Stimulated activated CD4-positive, alpha-beta T cell treated with anti-CD3 and anti-CD28 coated beads, Interleukin-1b, Interleukin-23, amount 100 ng/mL, for 4 hours (primary cell): ENCODE data around the gene SMPX.

Source experiments
- DNase-seq, 2 donors: peaks; one replicate each; pipeline ENCODE4 v3.0.0-alpha.2; 2020; ENCODE audit warnings: low read depth in 2 of 2

The SMPX gene

DNA sequence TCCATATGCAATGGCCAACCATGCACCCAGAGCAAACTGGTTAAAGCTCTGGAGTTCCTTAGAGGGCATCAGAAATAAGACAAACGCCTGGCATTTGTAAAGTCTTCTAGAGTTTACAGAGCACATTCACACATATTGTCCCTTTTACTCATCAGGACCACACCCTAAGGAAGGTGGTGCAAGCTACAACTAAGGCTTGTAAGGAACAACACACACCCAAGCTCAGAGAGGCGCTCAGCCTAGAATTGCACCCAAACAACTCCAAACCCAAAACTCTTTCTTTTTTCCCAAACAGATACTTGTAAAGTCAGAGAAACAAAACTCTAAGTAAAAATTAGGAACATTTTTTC, 46.1 kb downstream of the SMPX start:
- DNase-seq, result no peak

DNA sequence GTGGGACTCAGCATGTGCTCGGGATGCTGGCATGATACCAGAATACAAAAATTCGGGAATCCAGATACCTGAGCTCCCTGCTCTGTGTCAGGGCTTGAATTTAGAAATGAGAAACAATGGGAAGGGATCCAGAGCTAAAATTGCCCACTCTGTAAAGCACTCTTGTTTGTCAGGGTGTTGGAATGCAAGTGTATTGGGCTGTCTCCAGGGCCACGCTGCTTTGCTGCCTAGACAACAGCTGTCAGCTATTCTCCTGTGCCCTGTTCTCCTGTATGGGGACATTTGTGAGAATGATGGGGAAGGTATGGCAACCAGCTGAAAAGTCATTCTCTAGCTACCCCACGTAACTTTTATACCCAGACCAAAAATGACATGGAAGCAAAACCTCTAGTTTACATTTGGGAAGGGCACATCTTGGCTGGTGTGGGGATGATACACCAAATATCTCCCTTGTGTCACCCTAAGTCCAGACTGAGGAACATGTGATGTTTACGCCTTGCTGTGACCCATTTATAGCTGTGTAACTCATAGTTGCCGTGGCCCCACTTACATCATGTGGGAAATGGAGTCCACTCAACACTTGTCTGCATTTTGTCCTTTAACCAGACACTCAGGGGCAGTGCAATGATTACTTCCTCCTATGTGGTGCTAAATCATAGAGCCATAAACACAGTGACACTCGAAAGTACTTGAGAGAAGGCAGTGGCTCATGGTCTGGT, 46.6 kb downstream of the SMPX start:
- DNase-seq, result no peak

DNA sequence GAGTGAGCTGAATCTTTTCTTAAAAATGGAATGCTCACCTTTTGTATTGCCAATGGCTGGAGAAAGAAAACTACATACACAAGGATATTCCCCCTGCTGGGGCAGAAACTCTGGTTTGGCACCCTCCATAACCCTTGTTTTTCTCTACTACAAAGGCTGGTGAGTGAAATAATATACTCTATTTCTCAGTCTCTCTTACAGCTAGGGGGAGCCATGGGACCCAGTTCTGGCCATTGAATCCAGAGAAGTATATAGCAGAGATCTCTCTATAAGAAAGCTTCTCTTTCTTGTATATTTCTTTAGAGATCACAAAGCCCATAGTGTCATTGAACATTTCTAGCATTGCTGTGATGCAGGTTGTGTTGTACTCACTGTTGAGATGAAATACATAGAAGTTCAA, 49.8 kb downstream of the SMPX start:
- DNase-seq, result no peak

DNA sequence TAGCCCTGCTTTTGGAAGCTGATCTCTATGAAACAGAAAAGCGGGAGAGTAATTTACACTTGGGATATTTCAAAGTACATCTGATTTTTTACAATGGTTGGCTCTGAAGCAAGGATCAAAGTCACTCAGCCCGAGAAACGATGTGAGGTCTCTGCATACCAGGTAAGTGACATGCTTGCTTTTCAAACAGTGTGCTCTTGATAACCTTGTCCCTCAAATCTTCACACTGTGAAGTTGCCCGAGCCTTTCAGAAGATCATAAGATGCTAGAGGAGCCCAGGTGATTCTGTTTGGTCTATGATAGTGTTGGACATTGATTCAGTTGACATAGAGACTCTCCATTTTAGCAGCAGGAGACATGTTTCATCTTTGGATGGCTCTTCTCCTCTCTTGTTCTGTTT, 52.7 kb downstream of the SMPX start:
- no peak for DNase-seq

DNA sequence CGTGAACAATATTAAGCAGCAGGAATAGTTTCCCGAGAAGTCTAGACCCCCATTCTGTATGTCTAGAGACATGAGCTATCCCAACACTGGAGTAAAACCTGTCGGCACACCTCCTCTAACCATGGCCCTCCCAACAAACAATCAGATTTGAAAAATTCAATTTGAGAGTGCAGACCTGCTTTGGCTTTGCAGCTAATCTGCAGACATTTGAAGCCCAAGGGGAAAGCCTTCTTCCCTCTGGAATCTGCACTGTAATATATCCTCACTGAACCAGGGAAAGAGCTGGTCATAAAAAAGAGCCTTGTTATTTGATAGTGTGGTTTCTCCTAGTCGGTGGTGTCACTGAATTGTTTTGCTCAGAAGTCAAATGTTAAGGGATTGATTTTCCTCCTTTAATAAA, 55.2 kb downstream of the SMPX start:
- DNase-seq, result no peak

DNA sequence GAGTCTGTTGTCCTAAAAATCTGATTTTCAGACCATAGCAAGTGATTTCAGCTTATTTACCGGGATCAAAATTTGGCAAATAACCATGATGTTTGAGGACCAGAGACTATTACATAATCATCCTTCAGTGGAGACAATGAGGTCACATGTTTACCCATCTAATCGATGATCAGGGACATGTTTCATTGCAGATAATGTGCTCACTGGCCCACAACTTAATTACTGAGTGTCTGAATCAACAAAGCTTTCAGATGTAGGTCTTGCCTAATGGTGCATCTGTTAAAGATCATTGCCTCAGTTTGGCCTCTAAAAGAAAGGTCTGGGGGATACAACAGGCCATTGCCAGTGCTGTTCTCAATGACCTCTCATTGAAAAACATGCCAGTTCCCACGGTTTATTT, 56.9 kb downstream of the SMPX start:
- no peak for DNase-seq

DNA sequence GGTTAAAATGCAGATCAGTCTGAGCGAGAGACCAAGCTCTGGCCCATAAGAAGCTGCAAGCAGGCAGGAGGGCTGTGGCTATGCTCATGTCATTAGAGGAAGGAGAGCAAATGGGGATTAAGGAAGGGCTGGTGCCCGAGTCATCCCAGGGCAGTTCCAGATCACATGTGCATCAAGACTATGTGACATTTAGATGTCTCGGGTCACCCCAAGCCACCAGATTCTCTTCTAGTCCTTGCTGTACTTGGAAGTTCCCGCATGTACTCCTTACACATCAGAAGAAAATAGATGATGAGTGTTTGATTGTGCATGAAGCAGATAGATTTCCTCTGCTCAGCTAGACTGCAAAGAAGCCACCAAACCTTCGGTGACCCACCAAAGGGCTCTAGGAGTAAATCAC, 57.6 kb downstream of the SMPX start:
- no peak for DNase-seq

DNA sequence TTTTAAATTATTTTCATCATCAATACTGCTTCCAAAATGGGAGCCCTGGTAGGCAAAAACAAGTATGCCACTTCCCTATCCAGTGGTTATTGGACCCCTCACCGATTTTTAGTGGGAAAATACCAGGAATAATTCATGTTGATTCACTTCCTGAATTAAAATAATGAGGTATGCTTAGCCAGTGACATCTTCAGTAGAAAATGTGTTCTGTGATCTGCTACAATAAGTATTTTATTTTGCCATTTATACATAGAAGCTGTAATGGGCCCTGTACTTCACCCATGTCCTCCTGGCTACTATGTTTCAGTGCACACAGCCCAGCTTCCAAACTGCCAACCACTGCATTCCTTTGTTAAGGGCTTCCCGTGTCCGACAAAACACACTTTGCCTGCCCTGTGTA, 58.8 kb downstream of the SMPX start:
- DNase-seq, result no peak

DNA sequence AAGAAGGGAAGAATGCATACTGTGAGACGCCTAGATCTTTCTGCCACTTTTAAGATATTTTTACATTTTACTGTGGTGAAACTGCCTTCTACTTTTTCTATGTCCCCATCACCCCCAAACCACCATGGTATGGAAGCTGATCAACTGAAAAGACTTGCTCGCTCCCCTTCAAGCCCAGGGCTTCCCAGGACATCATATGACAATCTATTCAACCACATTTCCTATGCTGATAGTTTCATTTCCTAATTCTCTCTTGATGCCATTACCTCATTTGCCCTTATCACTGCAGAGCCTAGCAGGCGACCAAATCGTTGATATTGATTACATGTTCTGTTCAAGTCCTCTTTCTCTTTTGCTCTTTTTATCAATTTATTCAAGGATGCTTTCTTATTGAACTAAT, 59.6 kb downstream of the SMPX start:
- no peak for DNase-seq

DNA sequence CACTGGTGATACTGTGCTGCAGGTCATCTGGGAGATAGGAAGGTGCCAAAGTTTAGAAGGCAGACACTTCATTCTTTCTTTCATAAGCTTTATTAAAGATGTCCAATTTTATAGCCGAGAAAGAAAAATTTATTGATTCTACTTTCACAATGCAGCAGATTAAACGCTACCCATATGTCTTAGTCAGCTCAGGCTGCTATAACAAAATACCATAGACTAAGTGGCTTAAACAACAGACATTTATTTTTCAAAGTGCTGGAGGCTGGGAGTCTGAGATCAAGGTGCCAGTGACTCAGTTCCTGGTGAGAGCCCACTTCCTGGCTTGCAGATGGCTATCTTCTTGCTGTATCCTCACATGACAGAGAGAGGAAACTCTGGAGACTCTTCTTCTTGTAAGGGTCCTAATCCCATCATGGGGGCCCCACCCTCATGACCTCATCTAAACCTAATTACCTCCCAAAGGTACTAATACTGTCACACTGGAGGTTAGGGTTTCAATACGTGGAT, 66.4 kb downstream of the SMPX start:
- DNase-seq, result no peak

DNA sequence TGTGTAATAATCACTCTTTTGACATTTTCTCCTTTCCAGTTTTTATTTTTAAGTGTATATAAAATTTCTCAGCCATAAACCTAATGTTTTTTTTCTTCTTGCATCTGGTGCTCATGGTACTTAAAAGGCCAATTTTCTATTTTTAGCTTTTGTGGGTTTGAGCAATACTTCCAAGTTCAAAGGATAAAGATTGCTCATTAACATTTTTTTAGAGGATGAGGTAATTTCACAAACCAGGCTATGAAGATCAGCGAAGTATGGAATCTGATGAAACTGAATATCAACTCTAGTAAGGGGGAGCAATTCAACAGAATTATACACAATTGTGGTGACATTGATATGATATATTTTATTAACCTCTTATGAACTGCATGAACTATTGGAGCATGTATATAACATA, 74.0 kb downstream of the SMPX start:
- DNase-seq, result no peak

DNA sequence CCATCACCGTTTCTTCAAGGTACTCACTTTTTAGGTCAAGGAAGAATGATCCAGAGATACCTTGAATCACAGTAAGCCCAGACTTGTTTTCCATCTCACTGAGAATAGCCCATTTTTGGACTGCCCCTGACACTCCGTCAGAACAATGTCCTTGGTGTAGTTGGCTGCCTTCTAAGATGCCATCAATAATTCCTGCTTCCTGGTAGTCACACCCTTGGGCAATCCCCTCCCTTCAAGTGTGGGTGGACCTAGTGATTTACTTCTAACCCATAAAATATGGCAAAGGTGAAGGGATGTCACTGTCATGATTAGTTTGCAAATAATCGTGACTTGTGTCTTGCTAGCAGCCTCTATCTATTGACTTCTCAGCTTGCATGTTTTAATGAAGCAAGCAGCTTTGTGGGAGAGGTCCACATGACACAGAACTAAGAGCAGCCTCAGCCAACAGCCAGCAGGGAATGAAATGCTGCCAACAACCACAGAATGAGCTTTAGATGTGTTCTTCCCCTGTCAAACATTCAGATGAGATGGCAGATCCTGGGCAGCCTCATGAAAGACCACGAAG, 79.8 kb downstream of the SMPX start:
- DNase-seq, result no peak

DNA sequence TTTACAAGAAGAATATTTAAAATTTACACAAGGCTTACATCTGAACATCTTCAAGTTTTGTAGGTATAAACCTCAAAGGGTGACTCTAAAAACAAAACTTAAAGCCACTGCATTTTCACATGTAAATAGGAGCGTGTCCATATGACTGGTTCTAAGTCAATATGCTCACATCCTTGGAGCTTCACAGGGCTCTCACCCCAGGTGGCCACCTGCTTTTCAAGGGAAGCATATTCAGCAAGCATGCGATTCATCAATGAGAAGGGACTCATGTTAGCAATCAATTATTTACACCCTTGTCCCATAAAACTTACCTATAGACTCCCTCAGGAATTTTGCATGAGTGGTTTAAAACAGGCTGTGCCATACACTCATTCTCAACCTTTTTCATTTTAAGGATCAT, 82.0 kb downstream of the SMPX start:
- DNase-seq, result no peak

DNA sequence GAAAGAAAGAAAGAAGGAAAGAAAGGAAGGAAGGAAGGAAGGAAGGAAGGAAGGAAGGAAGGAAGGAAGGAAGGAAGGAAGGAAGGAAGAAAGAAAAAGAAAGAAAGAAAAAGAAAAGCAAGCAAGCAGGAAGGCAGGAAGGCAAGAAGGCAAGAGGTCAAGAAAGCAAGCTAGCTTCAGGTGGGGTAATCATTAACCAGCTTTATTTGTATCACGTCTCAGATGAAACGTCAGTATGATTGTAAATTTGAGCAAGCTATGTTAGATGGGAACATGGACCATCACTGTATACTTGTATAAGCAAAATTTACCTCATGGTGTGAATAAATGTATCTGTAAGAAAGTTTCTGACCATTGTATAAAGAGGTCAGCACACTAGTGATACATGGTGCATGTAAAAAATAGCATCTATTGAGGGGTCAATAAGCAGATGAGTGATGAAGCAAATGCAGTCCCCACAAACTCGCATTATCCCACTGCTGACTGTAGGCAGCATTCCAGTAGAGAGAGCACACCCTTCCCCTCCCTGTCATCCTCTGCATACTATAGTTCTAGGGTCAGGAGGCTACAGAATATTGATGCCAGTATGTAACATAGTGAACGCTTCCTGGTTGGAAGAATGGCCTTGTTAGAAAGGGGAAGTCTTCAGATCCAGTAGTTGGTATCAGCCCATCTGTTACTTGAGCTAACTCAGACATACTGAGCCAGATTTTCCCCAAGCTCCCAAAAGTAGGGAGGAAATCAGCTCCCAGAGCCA, 83.3 kb downstream of the SMPX start:
- DNase-seq, result no peak

DNA sequence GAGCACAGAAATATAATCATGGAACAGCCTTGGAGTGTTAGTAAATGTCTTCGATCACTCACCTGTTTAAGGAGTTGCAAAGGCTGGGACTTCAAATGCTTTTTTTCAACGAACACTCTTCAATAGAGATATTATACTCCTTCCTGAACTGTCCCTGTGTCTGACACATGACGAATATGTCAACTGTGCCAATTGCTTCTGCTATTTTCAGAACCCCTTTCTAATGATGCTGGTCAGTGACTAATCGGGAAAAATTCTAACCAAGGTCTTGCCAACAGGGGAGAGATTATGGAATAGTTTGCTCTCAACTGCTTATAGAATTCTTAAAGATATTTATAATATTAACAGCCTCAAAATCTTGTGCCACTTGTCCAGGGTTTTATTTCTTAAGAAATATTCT, 91.2 kb downstream of the SMPX start:
- no peak for DNase-seq

DNA sequence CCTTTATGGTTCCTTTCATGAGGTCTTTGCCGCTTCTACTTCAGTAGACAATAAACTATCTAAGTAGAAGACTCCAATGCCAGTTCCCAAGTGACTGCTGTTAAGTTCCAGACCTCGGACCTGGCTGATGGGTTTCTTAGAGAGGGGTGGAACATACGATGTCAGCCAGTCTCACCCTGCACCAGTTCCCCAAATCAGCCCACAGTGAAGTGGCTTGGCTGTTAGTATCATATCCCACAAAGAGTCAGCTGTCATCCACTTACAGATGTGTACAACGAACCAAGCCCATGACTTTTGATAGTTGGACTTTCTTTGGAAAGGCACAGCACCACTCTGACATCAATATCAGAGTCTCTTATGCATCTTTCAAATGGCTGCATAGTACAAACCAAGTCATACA, 91.7 kb downstream of the SMPX start:
- DNase-seq, result no peak

DNA sequence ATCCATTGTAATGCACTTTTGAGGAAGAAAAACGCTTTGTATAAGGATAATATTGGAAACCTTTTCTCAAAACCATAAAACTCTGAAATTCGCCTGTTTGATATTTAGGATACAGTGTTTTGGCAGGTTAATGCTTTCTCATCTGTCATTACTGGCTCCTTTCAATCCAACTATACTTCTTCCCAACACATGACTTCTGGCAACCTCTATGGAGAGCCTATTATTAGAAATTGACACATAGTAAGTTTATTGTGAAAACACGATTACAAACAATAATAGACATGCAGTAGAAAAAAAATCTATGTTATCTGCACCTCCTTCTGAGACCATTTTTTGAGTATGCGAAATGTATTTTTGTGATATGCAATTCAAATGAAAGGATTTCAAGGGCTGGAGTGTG, 95.2 kb downstream of the SMPX start:
- no peak for DNase-seq

DNA sequence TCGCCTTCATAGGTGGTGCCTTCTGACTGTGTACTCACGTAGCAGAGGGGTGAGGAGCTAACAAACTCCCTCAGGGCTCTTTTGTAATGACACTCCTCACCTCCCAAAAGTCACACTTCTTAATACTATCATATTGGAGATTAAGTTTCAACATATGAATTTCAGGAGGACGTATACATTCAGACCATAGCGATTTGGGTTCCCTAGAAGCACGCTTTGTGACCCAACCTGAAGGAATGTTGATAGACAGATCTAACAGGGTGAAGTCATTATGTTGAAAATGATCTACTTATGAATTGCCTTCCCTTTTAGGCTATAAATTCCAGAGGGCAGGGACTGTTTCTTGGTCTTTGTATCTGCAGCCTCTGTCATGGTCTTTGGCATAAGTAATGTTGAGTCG, 96.6 kb downstream of the SMPX start:
- DNase-seq, result no peak

DNA sequence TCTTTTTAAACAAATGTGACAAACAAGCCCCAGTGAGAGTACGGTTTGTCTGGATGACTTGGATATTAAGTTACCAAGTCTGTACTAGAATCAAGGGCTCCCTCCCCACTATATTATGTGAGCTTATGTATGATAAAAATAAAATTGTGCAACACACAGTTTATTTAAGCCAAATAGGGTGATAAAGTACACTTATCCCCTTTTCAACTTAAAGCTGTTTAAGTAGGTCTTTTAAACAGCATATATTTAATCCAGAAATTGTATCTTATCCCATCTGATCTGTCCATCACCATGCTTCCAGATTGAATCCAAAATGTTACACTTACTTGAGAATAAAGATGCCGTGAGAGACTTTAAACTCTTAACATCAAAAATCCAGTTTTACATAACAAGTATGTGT, 97.8 kb downstream of the SMPX start:
- no peak for DNase-seq

DNA sequence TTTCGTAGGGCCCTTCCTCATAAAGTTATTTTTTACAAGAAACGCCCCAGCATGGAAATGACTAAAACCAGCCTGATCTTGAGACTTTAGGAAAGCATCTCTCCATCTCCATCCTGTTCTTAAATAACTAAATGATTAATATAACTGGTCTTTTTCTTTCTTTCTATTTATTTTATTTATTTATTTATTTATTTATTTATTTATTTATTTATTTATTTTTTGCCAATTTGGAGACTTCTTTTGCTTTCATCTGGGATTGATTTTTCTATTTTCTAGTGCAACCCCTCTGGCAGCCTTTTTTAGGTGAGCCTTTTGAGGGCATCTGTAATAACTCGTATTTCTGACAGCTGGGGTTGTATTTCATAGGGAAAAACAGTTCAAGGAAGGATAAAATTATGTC, 98.6 kb downstream of the SMPX start:
- no peak for DNase-seq

DNA sequence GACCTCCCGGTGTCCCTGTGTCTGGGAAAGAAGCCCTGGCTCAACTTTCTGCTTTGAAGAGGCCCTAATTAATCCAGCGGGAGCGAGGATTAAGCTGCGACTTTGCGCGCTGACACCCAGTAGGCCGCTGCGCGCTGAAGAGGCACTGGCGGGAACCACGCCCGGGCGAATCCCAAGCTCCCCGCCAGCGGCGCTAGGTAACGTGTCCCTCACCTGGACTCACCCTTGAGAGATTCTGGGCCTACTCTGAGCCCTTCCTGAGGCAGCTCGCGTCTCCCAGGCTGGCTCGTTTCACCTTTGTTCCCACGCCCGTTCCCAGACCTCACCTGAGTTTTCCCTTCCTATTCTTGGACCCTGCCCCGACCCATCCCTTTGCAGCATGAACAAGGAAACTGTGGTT, 99.2 kb downstream of the SMPX start:
- DNase-seq, result no peak

DNA sequence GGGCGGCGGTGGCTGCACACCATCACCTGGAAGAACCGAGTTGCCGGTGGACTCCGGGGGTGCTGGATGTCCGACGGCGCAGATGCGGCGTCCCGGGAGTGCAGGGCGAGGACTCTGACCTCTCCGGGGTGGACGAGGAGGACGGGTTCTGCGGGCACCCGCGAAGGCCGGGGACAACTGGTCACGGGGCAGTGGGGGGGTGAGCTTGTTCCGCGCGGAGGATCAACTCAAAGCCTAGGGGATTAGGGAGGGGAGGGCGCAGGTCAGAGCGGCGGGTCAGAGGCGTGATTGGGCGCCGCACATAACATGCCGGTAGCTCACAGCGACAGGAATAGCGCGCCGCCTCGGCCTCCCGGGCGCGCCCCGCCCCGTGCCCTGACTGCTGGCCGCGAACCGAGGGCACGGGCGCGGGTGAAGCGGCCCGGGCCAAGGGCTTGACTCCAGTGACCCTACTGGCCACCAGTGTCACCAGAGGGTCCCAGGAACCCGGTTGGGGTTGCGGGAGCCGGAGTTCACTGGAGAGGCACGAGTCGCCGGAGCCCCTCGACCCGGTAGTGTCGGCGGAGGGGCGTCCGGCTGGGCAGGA, 99.7 kb downstream of the SMPX start, which contains the start of gene KLHL34:
Gene KLHL34 (minus strand): TSS at position 179 of the 586 bp plus-strand sequence. CDS start 542 bp downstream, outside the sequence.
- no peak for DNase-seq
